PFSK-1 (cell line): ENCODE data around the gene WDR86.

Experiments used
- FOXP2 ChIP-seq: optimal IDR thresholded peaks from 2 replicates; pipeline ENCODE3; 2011; ENCODE audit warnings: borderline replicate concordance, control low read depth, inconsistent platforms; ENCODE audit not compliant: insufficient read depth; ENCODE audit errors: extremely low read length, extremely low read depth
- POLR2AphosphoS5 ChIP-seq: IDR thresholded peaks from 2 replicates; pipeline ENCODE4 v1.6.1; 2012; ENCODE audit warnings: low read depth, mild to moderate bottlenecking, control low read depth, low read length, moderate library complexity
- SIN3A ChIP-seq: IDR thresholded peaks from 2 replicates; pipeline ENCODE4 v1.6.1; 2012; ENCODE audit warnings: mild to moderate bottlenecking, low read length, moderate library complexity, borderline replicate concordance; ENCODE audit not compliant: insufficient read depth
- TAF1 ChIP-seq: IDR thresholded peaks from 2 replicates; pipeline ENCODE4 v1.6.1; 2012; ENCODE audit warnings: low read length, control low read depth, borderline replicate concordance; ENCODE audit not compliant: insufficient read depth
- TF ChIP-seq, protein P1 (sequence below), 2 experiments: IDR thresholded peaks; 2 replicates each; pipeline versions ENCODE4 v1.6.1 to v1.8.0; 2011 to 2012; ENCODE audit warnings: low read depth in 2 of 2, low read length in 2 of 2, control low read depth in 1 of 2, inconsistent platforms in 1 of 2, mild to moderate bottlenecking in 1 of 2, moderate library complexity in 1 of 2; ENCODE audit not compliant: insufficient read depth in 1 of 2

DNA sequence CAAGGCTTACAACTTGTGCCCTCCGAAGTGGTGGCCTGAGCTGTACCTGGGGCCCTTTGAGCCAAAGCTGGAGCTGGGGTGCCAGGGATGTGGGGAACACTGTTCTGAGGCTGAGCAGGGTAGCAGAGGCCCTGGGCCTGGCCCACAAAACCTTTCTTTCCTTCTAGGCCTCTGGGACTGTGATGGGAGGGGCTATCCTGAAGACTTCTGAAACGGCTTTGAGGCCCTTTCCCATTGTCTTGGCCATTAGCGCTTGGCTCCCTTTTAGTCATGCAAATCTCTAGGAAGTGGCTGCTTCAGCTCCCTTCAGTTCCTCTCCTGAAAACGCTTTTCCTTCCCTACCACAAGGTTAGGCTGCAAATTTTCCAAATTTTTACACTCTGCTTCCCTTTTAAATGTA, 46.9 kb upstream of the WDR86 start:
- no peak for TF ChIP-seq SIN3A
- TF ChIP-seq, protein P1, sequence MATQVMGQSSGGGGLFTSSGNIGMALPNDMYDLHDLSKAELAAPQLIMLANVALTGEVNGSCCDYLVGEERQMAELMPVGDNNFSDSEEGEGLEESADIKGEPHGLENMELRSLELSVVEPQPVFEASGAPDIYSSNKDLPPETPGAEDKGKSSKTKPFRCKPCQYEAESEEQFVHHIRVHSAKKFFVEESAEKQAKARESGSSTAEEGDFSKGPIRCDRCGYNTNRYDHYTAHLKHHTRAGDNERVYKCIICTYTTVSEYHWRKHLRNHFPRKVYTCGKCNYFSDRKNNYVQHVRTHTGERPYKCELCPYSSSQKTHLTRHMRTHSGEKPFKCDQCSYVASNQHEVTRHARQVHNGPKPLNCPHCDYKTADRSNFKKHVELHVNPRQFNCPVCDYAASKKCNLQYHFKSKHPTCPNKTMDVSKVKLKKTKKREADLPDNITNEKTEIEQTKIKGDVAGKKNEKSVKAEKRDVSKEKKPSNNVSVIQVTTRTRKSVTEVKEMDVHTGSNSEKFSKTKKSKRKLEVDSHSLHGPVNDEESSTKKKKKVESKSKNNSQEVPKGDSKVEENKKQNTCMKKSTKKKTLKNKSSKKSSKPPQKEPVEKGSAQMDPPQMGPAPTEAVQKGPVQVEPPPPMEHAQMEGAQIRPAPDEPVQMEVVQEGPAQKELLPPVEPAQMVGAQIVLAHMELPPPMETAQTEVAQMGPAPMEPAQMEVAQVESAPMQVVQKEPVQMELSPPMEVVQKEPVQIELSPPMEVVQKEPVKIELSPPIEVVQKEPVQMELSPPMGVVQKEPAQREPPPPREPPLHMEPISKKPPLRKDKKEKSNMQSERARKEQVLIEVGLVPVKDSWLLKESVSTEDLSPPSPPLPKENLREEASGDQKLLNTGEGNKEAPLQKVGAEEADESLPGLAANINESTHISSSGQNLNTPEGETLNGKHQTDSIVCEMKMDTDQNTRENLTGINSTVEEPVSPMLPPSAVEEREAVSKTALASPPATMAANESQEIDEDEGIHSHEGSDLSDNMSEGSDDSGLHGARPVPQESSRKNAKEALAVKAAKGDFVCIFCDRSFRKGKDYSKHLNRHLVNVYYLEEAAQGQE (IDR thresholded peaks at IDR 0.05; ENCODE audit: insufficient read depth in 1 of 2, low read depth in 2 of 2, low read length in 2 of 2): no peak
- no peak for TF ChIP-seq TAF1
- no peak for TF ChIP-seq POLR2AphosphoS5
- TF ChIP-seq FOXP2: no peak
